H1 (cell line): ENCODE measurements around the gene DNAH10. TPM values are rescaled to one million over a fixed set of nuclear protein-coding genes. Genes with fewer than 3 reads are reported as not detected.

Experiments used
- CTCF ChIA-PET: fragments of 300-600 bp; sonication (Branson Sonifier 250); formaldehyde crosslinking; loops from one replicate; lab custom pipeline; 2021; ENCODE audit not compliant: partially characterized antibody; lab: Charles Lee
- POLR2A ChIA-PET: fragments of 300-600 bp; sonication (Branson Sonifier 250); formaldehyde crosslinking; loops from one replicate; lab custom pipeline; 2021; ENCODE audit warnings: inconsistent platforms; ENCODE audit not compliant: partially characterized antibody; lab: Charles Lee
- DNase-seq, 2 experiments: peaks; one replicate each; pipeline versions ENCODE4 v3.0.0 to v3.0.0-alpha.2; 2010 to 2022; ENCODE audit warnings: low spot score in 2 of 2, low read depth in 1 of 2, mixed read lengths in 1 of 2
- FAIRE-seq: peaks from 2 replicates; lab custom pipeline; 2011; peaks lifted over from hg19 to GRCh38; lab: Jason Lieb, UNC
- H2AFZ ChIP-seq: 2 replicates; pipeline ENCODE4 v1.8.1; 2012; ENCODE audit warnings: low read length, inconsistent platforms
- H2AK5ac ChIP-seq: 2 replicates; pipeline ENCODE4 v1.6.1; 2013; ENCODE audit warnings: low read depth, low read length
- H2BK120ac ChIP-seq: replicated peaks from 2 replicates; pipeline ENCODE3; 2013; ENCODE audit warnings: low read depth, low read length, inconsistent platforms
- H2BK12ac ChIP-seq: 2 replicates; pipeline ENCODE4 v1.6.1; 2013; ENCODE audit warnings: low read depth, low read length
- H2BK15ac ChIP-seq: 2 replicates; pipeline ENCODE4 v1.6.1; 2013; ENCODE audit warnings: low read length
- H2BK20ac ChIP-seq: 2 replicates; pipeline ENCODE4 v1.6.1; 2013; ENCODE audit warnings: low read length
- H2BK5ac ChIP-seq: 2 replicates; pipeline ENCODE4 v1.6.1; 2013; ENCODE audit warnings: low read depth, low read length
- H3K14ac ChIP-seq: 2 replicates; pipeline ENCODE4 v1.6.1; 2013; ENCODE audit warnings: inconsistent platforms; ENCODE audit not compliant: insufficient read length
- H3K18ac ChIP-seq: 2 replicates; pipeline ENCODE4 v1.6.1; 2013; ENCODE audit warnings: low read length; ENCODE audit errors: extremely low read depth
- H3K23ac ChIP-seq: 2 replicates; pipeline ENCODE4 v1.6.1; 2013; ENCODE audit warnings: inconsistent platforms; ENCODE audit not compliant: insufficient read length
- H3K23me2 ChIP-seq: 2 replicates; pipeline ENCODE4 v1.6.1; 2013; ENCODE audit warnings: low read depth, low read length
- H3K27ac ChIP-seq: 2 replicates; pipeline ENCODE4 v1.6.1; 2011; ENCODE audit warnings: low read depth, low read length, inconsistent platforms
- H3K27me3 ChIP-seq, 4 experiments: replicated peaks in 1 of 4; 1 replicate in 1 of 4; 2 replicates in 3 of 4; pipeline versions ENCODE4 v1.6.1 to v1.8.1; 2011 to 2013; ENCODE audit warnings: low read length in 3 of 4, mild to moderate bottlenecking in 3 of 4, inconsistent platforms in 2 of 4, mixed read lengths in 2 of 4, moderate library complexity in 1 of 4; ENCODE audit not compliant: control insufficient read depth in 3 of 4, insufficient read depth in 3 of 4; ENCODE audit errors: extremely low read depth in 1 of 4
- H3K36me3 ChIP-seq, 4 experiments: 2 replicates each; pipeline versions ENCODE4 v1.6.1 to v1.8.1; 2011 to 2013; ENCODE audit warnings: mild to moderate bottlenecking in 4 of 4, low read length in 3 of 4, moderate library complexity in 2 of 4, control low read depth in 1 of 4, inconsistent platforms in 1 of 4; ENCODE audit not compliant: insufficient read depth in 4 of 4, control insufficient read depth in 2 of 4
- H3K4ac ChIP-seq: replicated peaks from 2 replicates; pipeline ENCODE3; 2013; ENCODE audit warnings: low read length, low read depth, mixed read lengths, inconsistent platforms; ENCODE audit not compliant: insufficient read length
- H3K4me1 ChIP-seq, 4 experiments: replicated peaks in 1 of 4; 1 replicate in 1 of 4; 2 replicates in 3 of 4; pipeline versions ENCODE4 v1.6.1 to v1.8.1; 2011 to 2013; ENCODE audit warnings: low read length in 3 of 4, inconsistent platforms in 2 of 4, mixed read lengths in 1 of 4; ENCODE audit not compliant: insufficient read depth in 4 of 4, control insufficient read depth in 3 of 4
- H3K4me2 ChIP-seq, 2 experiments: 2 replicates each; pipeline versions ENCODE4 v1.6.1 to v1.8.1; 2011 to 2013; ENCODE audit warnings: low read depth in 2 of 2, low read length in 2 of 2, control low read depth in 1 of 2, inconsistent platforms in 1 of 2, mild to moderate bottlenecking in 1 of 2; ENCODE audit not compliant: insufficient read depth in 1 of 2
- H3K4me3 ChIP-seq, 4 experiments: fragments of 200-600, 300-600 bp in 1 of 4; sonication (generic), shearing (Covaris generic), sonication (Bioruptor Twin) in 1 of 4; 2 replicates each; pipeline versions ENCODE4 v1.5.1 to v1.8.1; 2011 to 2016; ENCODE audit warnings: low read length in 4 of 4, low read depth in 3 of 4, control low read depth in 2 of 4, inconsistent platforms in 2 of 4, mild to moderate bottlenecking in 2 of 4, mixed read lengths in 1 of 4, moderate library complexity in 1 of 4; ENCODE audit not compliant: insufficient read depth in 2 of 4; ENCODE audit errors: extremely low read depth in 1 of 4
- H3K56ac ChIP-seq: replicated peaks from 2 replicates; pipeline ENCODE3; 2013; ENCODE audit warnings: low read depth, mild to moderate bottlenecking, mixed read lengths, low read length, inconsistent platforms; ENCODE audit not compliant: insufficient read length
- H3K79me1 ChIP-seq: 2 replicates; pipeline ENCODE4 v1.6.1; 2013; ENCODE audit warnings: low read depth, low read length, control low read depth
- H3K79me2 ChIP-seq, 2 experiments: 2 replicates each; pipeline versions ENCODE4 v1.6.1 to v1.8.1; 2012 to 2013; ENCODE audit warnings: low read length in 2 of 2, mild to moderate bottlenecking in 2 of 2, inconsistent platforms in 1 of 2; ENCODE audit not compliant: insufficient read depth in 2 of 2, control insufficient read depth in 1 of 2
- H3K9ac ChIP-seq, 4 experiments: replicated peaks in 1 of 4; 1 replicate in 1 of 4; 2 replicates in 3 of 4; pipeline versions ENCODE4 v1.6.1 to v1.8.1; 2011 to 2013; ENCODE audit warnings: low read depth in 3 of 4, low read length in 3 of 4, control low read depth in 2 of 4, mild to moderate bottlenecking in 2 of 4, moderate library complexity in 2 of 4, inconsistent platforms in 1 of 4; ENCODE audit errors: extremely low read depth in 1 of 4
- H3K9me3 ChIP-seq, 2 experiments: 2 replicates each; pipeline versions ENCODE4 v1.6.1 to v1.8.1; 2012 to 2013; ENCODE audit warnings: mild to moderate bottlenecking in 2 of 2, moderate library complexity in 2 of 2, control low read depth in 1 of 2, inconsistent platforms in 1 of 2, low read depth in 1 of 2, low read length in 1 of 2, mixed read lengths in 1 of 2; ENCODE audit not compliant: insufficient read depth in 2 of 2
- H4K20me1 ChIP-seq, 2 experiments: replicated peaks in 1 of 2; 2 replicates each; pipeline versions ENCODE3 to v1.8.1; 2011 to 2013; ENCODE audit warnings: inconsistent platforms in 2 of 2, low read length in 2 of 2, mild to moderate bottlenecking in 1 of 2; ENCODE audit not compliant: insufficient read depth in 2 of 2, control insufficient read depth in 1 of 2
- H4K5ac ChIP-seq: 2 replicates; pipeline ENCODE4 v1.6.1; 2013; ENCODE audit warnings: low read length, low read depth, mixed read lengths, inconsistent platforms; ENCODE audit not compliant: insufficient read length
- H4K8ac ChIP-seq: 2 replicates; pipeline ENCODE4 v1.8.0; 2013; ENCODE audit warnings: mild to moderate bottlenecking, moderate library complexity, low read length, inconsistent platforms; ENCODE audit not compliant: insufficient read depth; ENCODE audit errors: extremely low read depth
- H4K91ac ChIP-seq: replicated peaks from 2 replicates; pipeline ENCODE3; 2013; ENCODE audit warnings: low read length, mixed read lengths, inconsistent platforms; ENCODE audit not compliant: insufficient read length
- CEBPB ChIP-seq: IDR thresholded peaks from 2 replicates; pipeline ENCODE4 v1.6.1; 2012; ENCODE audit warnings: low read depth, low read length
- CHD2 ChIP-seq: IDR thresholded peaks from 2 replicates; pipeline ENCODE4 v1.6.1; 2012; ENCODE audit warnings: low read length, improper control_type of control experiment
- E2F6 ChIP-seq: IDR thresholded peaks from 2 replicates; pipeline ENCODE4 v1.6.1; 2012; ENCODE audit warnings: inconsistent platforms
- SUZ12 ChIP-seq: fragments of 200-600 bp; sonication (generic); IDR thresholded peaks from 2 replicates; pipeline ENCODE4 v1.6.1; 2012; ENCODE audit warnings: mild to moderate bottlenecking, inconsistent platforms, low read length, moderate library complexity, mixed read lengths
- whole genome bisulfite sequencing, 2 experiments: shearing (Covaris generic) in 1 of 2; methylation state at CpG; one replicate each; pipeline versions ENCODE4 v1.1.6 to v1.1.7; 2013 to 2015; ENCODE audit warnings: low lambda C conversion rate in 2 of 2, mixed read lengths in 2 of 2, inconsistent platforms in 1 of 2, low coverage in 1 of 2, missing lambda C conversion rate in 1 of 2; ENCODE audit not compliant: insufficient replicate concordance in 2 of 2, insufficient coverage in 1 of 2, insufficient read length in 1 of 2; ENCODE audit errors: extremely low coverage in 1 of 2, missing lambda C conversion rate in 1 of 2; 5-methylcytosine and 5-hydroxymethylcytosine counted together
- polyA plus RNA-seq, 7 experiments: library from polyadenylated mRNA; depleted of rRNA in 3 of 7; stranded (reverse) in 5 of 7; unstranded in 2 of 7; fragments of >200 nt in 5 of 7; fragments of 200-250 nt in 2 of 7; gene quantifications; 1 replicate in 5 of 7; 2 replicates in 1 of 7; 4 replicates in 1 of 7; pipeline versions ENCODE4 v1.2.1 to v1.2.3, GENCODE V29; 2011 to 2013; ENCODE audit warnings: missing spikeins in 2 of 7, mixed read lengths in 2 of 7
- total RNA-seq: library from RNA; stranded (reverse); fragmentation: NEBNext Ultra II Directional; extraction: Animal tissue kit (Norgen Biotek cat#: 25700); gene quantifications from 2 replicates; pipeline ENCODE4 v1.2.1, GENCODE V29; 2021

Gene DNAH10
- total and polyA plus RNA-seq, 2 of the 8 experiments (the other 6 are each of a cell fraction or from before 2014, with no cell fraction given) = 0.02 to 0.24 TPM

GRCh38 chr12:123843912-123844748, 82.0 kb downstream of the DNAH10 start:
- H3K23ac ChIP-seq = no peak overlapping the region
- H3K4me2 ChIP-seq = no peak overlapping the region
- no peak overlapping the region for H3K14ac ChIP-seq
- no peaks in the 10 kb centered on the region for H3K79me2 ChIP-seq
- H2BK5ac ChIP-seq = no peak overlapping the region
- no peak overlapping the region for H3K9ac ChIP-seq
- H2BK15ac ChIP-seq = no peak overlapping the region
- no peak overlapping the region for H3K27ac ChIP-seq
- no peak overlapping the region for H3K56ac ChIP-seq
- H4K20me1 ChIP-seq = no peaks in the 10 kb centered on the region
- CTCF ChIA-PET = interaction anchor here (0.9 to 1.4 kb wide), 2 partner anchors 11 to 43 kb away, joined by 3 to 4 read pairs; no protein-coding TSS in a partner anchor
- H3K4ac ChIP-seq = no peak overlapping the region
- no peaks in the 10 kb centered on the region for H3K4me1 ChIP-seq
- H3K4me3 ChIP-seq = no peak overlapping the region
- DNase-seq = no peak
- H3K27me3 ChIP-seq = no peaks in the 10 kb centered on the region; a peak in 1 of 7 replicates
- H2BK12ac ChIP-seq = no peak overlapping the region
- no peak overlapping the region for H4K5ac ChIP-seq
- no peak overlapping the region; the same call in 1 of the 2 replicates for H4K8ac ChIP-seq
- H3K18ac ChIP-seq = no peak overlapping the region
- FAIRE-seq = no peak
- no peak overlapping the region for H4K91ac ChIP-seq
- no peak overlapping the region for H2BK20ac ChIP-seq
- H2AK5ac ChIP-seq = no peak overlapping the region
- H3K23me2 ChIP-seq = peaks cover 3% of the 10 kb centered on the region; the same call in 1 of the 2 replicates
- H2AFZ ChIP-seq = no peak overlapping the region
- no peaks in the 10 kb centered on the region for H3K36me3 ChIP-seq
- POLR2A ChIA-PET = no interaction called here
- 86% methylated on average over 14 of the region's 14 CpGs; no CpG with 5 or more reads in 1 of the 2 experiments for WGBS, 2 experiments
- TF ChIP-seq CHD2 (0 out of 2 replicates have a peak, but pooled peaks have one; percentile 24), SUZ12 (no peak), CEBPB (no peak), E2F6 (no peak)
- H3K9me3 ChIP-seq = no peaks in the 10 kb centered on the region
- H3K79me1 ChIP-seq = no peaks in the 10 kb centered on the region
- H2BK120ac ChIP-seq = no peak overlapping the region
